ENCODE measurements around the gene TRAPPC12. TPM values are rescaled to one million over a fixed set of nuclear protein-coding genes. Genes with fewer than 3 reads are reported as not detected.
"Not testable (repeated sequence)": the region's sequence is repeated elsewhere in the genome, so short reads cannot be mapped to it uniquely, and the experiment has no call there.

The TRAPPC12 gene
- total RNA-seq, 4 donors from 2014 or later: 36.6 to 57.4 (median 53.1) TPM

GRCh38 chr2:3490191-3491170, 111.0 kb downstream of the TRAPPC12 start:
- TF ChIP-seq CTCF (IDR thresholded peaks at IDR 0.05 in 4 of 5, conservative IDR thresholded peaks at IDR 0.05 in 1 of 5) (no peak), POLR2A (IDR thresholded peaks at IDR 0.05) (no peak)

GRCh38 chr2:3491306-3491705, 111.8 kb downstream of the TRAPPC12 start:
- in situ Hi-C loops (cut with MboI; ENCODE audit: low sequenced_read_pairs in 4 of 4): no loop called here
- ATAC-seq (no peak), DNase-seq (no peak)
- H3K4me1 ChIP-seq: peaks cover 4 to 12% of the 10 kb centered on the region in 2 donors
- intact Hi-C loops (cut with DNase I; ENCODE audit: low total_unique reads): no loop called here
- TF ChIP-seq POLR2A (IDR thresholded peaks at IDR 0.05) (no peak), CTCF (IDR thresholded peaks at IDR 0.05 in 4 of 5, conservative IDR thresholded peaks at IDR 0.05 in 1 of 5) (no peak)
- peaks cover 0 to 5% of the 10 kb centered on the region in 2 donors for H3K36me3 ChIP-seq
- no peaks in the 10 kb centered on the region for H3K27me3 ChIP-seq
- no peaks in the 10 kb centered on the region for H3K9me3 ChIP-seq
- no peak overlapping the region for H3K4me3 ChIP-seq
- no peak overlapping the region for H3K27ac ChIP-seq

More at GRCh38 chr2:3490191-3491170, 111.0 kb downstream of the TRAPPC12 start:
- intact Hi-C loops (cut with DNase I; ENCODE audit: low total_unique reads): no loop called here
- Histone ChIP-seq H3K27me3 (no peaks in the 10 kb centered on the region), H3K4me1 (peaks cover 4 to 12% of the 10 kb centered on the region in 2 donors), H3K9me3 (no peaks in the 10 kb centered on the region), H3K36me3 (peaks cover 0 to 5% of the 10 kb centered on the region in 2 donors), H3K4me3 (no peak overlapping the region), H3K27ac (no peak overlapping the region)
- in situ Hi-C loops (cut with MboI; ENCODE audit: low sequenced_read_pairs in 4 of 4): no loop called here
- ATAC-seq (no peak), DNase-seq (no peak)

- no peak for TF ChIP-seq POLR2A (IDR thresholded peaks at IDR 0.05)
- TF ChIP-seq CTCF (IDR thresholded peaks at IDR 0.05 in 4 of 5, conservative IDR thresholded peaks at IDR 0.05 in 1 of 5): no peak
- DNase-seq: no peak
Measured at GRCh38 chr2:3491716-3492474, 112.4 kb downstream of the TRAPPC12 start.

GRCh38 chr2:3492475-3492787, 112.9 kb downstream of the TRAPPC12 start:
- Histone ChIP-seq H3K36me3 (peaks cover 0 to 16% of the 10 kb centered on the region in 2 donors), H3K27ac (peak overlapping the region in 1 of 4 donors; percentile 9)
- H3K27me3 ChIP-seq; H3K4me3 ChIP-seq; H3K4me1 ChIP-seq; in situ Hi-C loops (cut with MboI; ENCODE audit: low sequenced_read_pairs in 4 of 4); intact Hi-C loops (cut with DNase I; ENCODE audit: low total_unique reads); ATAC-seq; DNase-seq; H3K9me3 ChIP-seq: not testable (repeated sequence)

More at GRCh38 chr2:3491716-3492474, 112.4 kb downstream of the TRAPPC12 start:
- Histone ChIP-seq H3K9me3 (no peaks in the 10 kb centered on the region), H3K36me3 (peaks cover 0 to 11% of the 10 kb centered on the region in 2 donors), H3K27me3 (no peaks in the 10 kb centered on the region), H3K4me3 (no peak overlapping the region), H3K27ac (no peak overlapping the region), H3K4me1 (peaks cover 4 to 12% of the 10 kb centered on the region in 2 donors)
- in situ Hi-C loops (cut with MboI; ENCODE audit: low sequenced_read_pairs in 4 of 4) (no loop called here), intact Hi-C loops (cut with DNase I; ENCODE audit: low total_unique reads) (no loop called here)
- ATAC-seq: no peak
